UCSD-AML1 (cell line): Measurements from ENCODE around the gene CDYL.

Experiments used
- DNase-seq: peaks from one replicate; lab custom pipeline; 2025; ENCODE audit not compliant: unreplicated experiment; lab: John Stamatoyannopoulos, UW

The CDYL gene

DNA sequence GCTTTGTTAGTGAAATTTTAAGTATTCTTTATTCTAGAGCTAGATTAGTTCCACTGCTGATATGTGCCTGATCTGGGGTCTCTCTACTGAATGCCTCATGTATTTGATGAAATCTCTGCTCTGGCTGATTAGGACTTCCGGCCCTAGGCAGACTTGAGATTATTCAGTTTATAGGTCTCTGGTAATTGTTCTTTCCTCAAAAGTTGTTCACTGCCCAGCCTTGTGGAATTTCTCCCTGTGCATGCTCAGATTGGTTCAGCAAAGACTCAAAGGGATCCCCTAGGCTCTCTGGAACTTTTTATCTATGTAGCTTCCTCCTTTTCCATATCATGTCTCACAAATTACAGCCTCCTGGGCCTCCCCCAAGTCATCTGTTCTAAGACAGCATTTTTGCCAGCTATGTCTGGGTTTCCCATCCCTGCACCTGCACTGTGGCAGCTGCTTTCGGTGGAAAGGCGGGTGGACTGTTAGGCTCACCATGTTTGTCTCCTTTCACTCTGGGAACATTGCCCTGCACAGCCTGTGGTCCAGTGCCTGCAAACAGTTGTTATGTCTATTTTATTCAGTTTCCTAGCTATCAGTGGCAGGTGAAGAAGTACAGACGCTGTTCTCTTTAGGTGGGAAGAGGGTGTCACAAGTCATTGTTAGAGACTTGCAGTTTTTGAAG is 154.0 kb downstream of the CDYL start:
- DNase-seq: no peak

DNA sequence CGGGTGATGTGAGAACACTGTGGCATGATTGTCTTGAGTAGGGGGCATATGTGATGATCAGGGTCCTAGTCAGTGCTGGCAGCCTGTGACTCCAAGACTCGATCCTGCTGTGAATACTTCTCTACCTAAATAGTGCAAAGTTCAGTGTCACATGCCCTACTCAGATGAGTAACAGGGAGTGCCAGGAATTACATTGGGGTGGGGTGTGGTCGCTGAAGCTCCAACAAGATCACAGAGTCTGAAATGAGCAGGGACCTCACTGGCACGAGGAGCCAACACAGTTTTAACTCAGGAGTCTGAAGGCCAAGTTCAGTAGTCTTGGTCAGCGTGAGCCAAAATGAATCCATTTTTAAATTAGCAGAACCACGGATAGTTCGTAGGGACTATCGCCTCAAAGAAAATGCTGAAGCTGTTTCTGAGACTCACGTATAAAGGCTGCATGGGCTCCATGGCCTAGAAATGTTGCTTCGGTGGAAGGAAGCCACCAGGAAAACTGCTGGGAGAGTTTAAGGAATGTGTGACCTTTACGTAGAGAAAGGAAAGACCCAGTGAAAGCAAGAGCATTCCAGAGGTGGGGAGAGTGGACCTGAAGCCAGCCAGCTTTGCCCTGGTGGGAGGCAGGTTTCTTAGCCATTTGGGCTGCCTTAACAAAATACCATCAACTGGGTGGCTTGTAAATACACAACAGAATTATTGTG is 155.5 kb downstream of the CDYL start:
- DNase-seq: no peak

DNA sequence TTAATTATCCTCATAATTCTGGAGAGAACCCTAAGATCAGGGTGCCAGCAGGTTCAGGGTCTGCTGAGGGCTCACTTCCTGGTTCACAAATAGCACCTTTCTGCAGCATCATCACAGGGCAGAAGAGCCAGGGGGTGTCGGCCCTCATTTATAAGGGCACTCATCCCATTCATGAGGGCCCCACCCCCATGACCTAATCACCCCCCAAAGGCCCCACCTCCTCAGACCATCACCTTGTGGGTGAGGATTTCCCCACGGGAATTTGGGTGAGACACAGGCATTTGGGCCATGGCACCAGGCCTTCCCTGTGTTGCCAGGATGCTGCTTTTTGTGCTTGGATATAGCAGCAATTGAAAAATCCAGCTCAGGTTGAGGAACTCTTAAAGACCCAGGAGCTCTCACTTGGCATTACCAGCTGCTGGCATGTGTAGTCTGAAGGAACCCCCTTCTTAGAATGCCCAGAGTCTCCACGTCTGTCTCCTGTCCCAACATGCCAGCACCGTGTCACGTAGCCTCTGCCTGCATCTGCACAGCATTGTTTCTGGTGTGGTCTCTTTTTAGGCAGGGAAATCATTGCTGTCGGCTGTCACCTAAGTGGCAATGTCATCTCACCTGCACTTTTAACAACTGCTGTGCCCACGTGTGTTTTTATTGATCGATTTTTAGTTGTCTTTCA is 156.2 kb downstream of the CDYL start:
- no peak for DNase-seq

DNA sequence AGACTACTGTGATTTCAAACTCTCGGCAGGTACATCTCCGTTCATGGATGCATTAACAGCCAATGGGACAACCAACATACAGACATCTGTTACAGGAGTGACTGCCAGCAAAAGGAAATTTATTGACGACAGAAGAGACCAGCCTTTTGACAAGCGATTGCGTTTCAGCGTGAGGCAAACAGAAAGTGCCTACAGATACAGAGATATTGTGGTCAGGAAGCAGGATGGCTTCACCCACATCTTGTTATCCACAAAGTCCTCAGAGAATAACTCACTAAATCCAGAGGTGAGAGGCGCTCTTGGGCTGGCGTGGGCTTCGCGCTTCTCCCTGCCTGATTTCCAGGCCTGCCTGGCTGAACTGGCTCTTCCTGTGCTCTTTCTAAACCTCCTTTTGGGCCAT is 159.3 kb downstream of the CDYL start:
- DNase-seq: no peak

DNA sequence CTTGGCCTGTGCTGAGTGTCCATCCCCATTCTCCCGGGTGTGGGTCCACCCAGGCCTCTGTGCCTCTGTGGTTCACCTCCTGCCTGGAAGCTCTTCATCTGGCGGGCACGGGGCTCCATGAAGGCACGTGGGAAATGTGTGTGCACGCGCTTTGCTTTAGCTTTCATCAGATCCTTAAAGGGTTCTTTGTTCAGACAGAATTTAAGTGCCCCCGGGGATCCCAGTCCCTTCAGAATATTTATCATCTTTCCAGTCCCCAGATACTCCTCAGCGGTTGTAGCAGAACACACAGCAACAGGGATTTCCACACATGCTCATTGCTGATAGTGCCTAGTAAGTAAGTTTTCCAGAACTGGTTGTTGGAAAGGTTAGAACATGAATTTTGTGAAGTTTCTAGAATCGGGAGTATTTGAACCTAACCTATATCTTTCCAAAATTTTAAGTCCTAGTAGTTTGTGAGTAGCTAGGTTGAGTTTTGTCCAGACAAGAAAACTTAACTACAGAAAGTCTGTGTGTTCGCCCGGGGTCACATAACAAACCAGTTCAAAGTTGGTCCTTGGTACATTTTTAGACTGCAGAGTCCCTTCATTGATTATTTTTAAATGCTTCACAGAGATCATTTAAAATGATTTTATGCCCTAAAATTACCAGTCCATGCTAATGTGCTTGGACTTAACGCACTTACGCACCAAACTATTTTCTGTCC is 159.9 kb downstream of the CDYL start:
- DNase-seq: no peak

DNA sequence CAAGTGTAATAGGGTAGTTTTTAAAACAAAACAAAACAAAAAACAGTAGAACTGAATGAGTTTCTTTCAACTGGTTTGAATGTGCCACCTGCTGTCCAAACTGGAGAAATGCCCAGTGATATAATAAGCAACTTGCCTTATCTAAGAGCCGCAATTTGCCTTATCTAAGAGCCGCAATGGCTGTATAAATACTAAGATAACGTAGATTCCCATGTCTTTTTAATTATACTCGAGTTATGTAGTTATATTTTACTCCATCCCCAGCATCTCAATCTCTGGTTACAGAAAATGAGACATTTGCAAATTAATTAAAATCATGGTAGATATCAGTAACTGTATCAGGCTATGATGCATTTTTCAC is 160.5 kb downstream of the CDYL start:
- no peak for DNase-seq

DNA sequence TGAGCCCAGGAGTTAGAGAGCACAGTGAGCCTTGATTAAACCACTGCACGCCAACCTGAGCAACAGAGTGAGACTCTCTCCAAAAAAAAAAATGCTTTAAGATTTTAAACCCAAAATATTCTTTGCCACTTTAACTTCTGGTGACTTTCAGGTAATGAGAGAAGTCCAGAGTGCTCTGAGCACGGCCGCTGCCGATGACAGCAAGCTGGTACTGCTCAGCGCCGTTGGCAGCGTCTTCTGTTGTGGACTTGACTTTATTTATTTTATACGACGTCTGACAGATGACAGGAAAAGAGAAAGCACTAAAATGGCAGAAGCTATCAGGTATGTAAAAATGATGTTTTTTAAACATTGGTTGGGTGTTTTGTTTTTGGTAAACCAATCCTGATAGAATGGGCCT is 161.2 kb downstream of the CDYL start:
- DNase-seq: no peak

DNA sequence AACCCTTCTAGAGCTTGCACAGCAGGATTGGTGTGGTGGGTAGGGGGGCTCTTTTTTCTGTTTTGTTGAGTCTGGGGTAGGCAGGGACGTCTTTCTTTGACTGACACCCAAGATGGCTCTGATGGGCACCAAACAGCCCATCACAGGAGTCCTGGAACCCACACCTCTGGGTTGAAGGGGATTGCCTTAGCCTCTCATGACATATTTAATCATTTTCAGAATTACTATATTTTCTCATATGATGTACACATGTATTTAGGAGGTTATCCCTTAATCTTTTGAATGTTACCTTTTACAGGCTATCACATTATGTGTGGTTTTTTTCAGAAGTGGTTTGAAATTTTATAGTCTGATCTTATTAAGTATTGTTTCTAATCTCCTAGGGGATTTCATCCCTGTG is 163.0 kb downstream of the CDYL start:
- no peak for DNase-seq

DNA sequence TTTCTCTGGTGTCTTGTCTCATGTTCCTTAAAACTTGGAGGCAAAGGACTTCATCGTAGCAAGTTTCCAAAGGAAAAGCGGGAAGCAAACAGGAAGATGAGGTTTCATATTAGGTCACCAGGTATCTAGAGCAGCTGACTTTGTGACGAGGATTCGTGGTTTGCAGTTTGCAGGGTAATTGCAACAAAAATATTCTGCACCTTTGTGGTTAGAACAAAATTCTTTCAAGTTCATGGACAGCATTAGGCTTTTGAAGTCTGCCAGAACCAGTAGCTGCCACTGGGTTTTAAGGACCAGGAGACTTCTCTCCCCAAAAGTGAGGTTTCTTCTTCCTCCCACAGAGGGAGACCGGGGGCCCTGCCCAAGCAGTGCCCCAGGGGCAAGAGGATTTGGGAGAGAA is 164.2 kb downstream of the CDYL start:
- no peak for DNase-seq

DNA sequence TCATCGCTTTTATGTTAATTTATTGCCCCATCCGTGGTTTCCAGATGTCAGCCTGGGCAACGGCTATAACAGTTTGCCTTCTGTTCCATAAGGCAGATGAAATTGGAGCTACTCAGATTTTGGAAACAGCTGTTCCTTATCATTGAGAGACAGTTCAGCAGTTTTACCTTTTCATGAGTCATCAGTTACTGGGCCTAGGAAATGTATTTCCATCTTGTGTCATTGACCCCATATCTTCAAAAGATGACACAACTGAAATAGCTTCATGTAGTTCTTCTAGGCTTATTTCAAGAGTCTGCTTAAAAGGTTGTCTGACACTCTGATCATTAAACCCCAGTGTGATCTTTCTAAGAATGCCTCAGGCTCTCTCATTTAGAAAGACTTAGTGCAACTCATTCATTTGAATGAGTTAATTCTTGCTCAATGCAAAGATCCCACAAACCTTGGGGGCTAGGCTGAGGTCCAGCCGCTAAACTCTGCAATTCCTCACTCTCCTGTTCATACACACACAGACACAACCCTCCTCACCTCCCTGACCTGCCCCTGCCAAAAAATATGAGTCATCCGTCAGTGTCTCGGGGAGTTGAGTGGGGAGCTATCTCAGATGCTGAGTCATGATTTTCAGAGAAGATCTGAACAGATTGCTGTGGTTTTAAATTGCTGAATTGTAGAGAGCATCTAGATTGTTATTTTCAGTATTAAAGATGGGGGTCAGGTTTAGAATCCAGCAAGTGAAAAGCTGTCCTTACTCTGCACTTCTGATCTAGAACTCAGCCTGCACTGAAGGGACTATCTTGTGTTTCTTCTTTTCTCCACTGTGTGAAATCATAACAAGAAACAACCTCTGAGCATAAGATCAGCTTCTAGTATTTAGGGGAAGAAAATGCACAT is 165.8 kb downstream of the CDYL start:
- DNase-seq: peak; percentile 21

DNA sequence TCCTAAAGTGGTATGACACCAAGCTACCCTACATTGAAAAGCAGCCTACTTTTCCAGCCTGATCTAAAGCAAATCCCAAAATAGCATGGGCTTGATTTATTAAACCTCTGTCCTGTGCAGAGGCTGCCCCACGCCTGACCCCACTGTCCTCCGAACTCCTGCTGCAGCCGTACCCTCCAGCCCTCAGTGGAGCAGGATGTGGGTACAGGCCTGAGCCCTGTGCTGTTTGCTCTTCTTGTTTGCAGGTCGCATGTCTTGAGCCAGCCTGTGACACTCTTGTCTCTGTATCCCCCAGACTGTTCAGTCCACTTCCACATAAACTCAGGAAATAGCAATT is 166.4 kb downstream of the CDYL start:
- no peak for DNase-seq

DNA sequence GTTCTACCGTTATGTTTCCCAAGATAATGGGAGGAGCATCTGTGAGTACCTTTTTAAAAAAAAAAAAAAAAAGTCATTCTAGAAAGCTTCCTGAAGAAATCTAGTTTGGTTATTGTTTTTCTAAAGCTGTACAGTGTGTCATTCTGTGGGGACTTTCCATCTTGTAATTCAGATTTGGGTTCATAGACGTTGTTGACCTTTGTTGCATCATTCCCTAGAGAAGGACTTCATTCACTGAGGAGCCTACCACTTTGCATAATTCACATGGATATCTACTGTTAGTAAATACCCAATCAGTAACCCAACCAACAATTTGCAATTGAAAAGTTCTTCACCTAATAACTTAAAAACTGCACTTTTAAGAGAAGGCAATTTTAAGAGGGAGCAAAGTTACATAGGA is 167.5 kb downstream of the CDYL start:
- no peak for DNase-seq

DNA sequence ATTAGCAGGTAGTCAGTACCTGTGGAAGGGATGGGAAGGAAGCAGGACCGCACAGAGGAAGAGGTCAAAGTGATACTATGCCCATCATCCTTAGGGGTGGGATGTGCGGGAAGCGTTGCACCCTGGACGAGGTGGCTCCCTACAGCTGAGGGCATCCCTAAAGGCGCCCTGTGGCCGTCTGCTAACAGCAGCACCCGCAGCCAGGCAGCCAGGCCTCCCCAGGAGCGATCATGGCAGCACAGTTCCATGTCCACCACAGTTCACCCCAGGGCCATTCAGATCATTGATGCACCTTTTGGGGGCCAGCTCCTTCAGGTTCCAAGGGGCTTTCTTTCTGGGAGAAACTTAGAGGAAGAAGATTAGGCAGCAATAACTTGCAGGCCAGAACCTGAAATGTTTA is 168.1 kb downstream of the CDYL start:
- DNase-seq: no peak

DNA sequence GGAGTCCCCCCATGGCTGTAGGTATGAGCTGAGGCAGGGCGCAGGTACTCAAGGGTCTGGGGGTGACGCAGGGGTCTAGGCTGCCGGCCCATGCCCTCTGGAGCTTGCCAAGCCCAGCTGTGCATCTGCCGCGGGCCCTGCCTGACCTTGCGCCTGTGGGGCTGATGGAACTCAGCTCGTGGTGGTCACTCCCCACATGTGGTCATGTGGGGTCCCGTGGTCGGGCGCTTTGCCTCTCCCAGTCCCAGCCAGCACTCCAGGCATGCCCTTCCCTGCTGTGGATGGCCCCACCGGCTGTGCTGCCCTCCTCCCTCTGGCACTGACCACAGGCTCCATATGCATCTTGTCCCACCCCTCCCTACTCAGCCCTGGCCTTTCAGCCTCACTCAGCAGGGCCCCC is 170.3 kb downstream of the CDYL start:
- DNase-seq: no peak

DNA sequence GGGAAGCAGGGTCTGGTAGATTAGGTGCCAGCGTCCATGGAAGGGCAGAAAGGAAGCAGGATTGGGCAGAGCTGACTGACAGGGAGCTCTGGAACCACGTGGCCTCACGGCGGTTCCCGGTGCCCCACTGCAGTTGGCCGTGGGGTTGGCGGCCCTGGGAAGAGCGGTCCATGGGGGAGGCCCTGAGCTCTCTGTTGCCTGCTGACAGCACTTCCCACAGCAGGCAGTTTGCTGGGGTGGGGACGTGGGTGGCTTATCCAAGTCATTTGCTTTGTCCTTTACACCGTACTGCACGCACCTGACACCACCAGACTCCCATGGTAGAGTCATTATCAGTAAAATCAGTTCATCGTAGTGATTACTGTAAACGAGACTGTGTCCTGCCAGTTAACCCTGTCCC is 171.5 kb downstream of the CDYL start:
- DNase-seq: no peak

DNA sequence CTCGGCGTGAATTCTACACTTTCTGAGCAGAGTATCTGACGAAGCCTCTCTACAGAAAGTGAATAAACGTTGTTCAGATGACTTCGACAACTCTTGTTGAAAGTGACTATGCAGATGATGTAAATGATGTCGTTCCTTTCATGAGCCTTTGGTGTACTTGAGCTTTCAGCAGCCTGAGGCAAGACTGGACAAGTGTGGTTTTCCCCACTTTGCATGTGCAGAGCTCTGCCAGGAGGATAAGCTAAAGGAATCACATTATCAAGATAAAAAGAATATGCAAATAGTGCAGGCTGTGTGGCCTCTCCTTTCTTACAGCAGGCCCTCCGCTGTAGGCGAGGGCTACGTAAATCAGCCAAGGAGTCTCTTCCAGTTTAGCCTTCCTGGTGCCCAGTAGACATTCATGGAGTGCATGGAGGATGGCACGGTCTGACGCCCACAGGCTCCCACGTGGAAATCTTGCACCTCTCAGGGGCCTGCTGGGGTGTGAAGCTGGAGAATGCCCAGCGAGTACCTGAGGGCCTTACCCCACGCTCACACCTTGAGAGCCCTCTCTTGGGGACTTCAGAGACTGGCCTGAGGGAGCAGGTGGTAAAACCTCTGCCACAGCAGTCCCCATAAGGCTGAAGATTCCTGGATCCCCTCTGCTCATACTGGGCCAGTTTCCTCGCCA is 172.7 kb downstream of the CDYL start:
- no peak for DNase-seq

DNA sequence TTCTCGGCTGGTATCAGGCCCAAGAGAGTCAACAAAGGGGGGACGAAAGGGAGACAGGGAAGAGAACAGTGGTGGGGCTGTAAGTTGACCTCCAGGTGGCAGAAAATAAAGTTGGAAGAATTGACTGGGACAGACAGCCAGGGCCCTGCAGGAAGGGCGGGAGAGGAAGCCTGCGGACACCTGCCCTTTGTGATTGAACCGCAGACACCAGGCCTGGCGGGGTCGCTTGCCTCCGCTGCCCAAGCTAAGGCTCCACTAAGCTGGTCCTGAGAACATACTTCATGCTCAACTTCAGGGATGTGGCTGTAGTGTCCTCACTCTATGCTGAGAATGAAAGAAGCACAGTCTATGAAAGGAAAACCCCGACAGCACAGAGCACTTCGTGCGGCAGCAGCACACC is 173.9 kb downstream of the CDYL start:
- no peak for DNase-seq

DNA sequence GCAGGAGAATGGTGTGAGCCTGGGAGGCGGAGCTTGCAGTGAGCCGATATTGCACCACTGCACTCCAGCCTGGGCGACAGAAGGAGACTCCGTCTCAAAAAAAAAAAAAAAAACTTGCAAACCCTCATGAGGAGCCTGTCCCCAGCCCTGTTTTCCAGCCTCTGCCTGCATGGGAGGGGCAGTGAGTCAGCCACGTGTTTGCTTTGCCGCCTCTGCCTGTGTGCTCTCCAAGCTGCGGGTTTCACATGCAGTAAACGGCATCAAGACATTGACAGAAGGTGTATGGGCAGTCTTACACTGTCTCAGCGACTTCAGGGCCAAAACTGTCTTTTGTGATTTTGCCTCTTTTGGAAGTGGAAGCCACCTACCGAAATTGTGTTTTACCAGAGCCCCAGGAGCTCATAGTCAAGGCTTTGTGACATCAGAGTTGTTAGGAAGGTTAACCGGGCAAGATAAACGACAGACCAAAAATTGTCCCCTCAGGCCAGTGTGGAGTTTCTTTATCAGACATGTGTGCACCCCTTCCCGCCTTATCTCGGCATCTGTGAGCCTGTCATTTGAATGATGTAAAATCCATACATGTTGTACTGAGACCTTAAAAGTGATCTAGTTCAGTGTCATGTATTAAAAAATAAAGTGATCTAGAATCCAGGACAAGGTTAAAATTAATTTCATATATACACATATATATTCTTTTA is 174.8 kb downstream of the CDYL start:
- no peak for DNase-seq

DNA sequence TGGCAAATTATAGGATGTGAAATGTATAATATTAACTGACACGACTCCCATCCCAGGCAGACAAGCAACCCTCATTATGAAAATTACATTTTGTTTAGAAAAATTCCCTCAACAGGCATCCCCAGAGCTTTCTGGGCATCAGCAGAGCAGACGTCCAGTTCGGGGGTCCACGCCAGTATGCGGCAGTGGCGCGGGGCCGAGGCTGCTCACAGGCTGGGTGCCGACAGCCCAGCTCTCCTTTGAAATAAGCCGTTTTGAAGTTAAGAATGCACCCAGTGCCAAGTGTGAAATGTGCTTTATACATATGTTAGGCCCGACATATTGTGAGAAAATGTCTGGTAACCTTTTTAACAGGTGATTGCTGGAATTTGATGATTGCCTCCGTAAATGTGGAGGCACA is 177.2 kb downstream of the CDYL start:
- DNase-seq: no peak

DNA sequence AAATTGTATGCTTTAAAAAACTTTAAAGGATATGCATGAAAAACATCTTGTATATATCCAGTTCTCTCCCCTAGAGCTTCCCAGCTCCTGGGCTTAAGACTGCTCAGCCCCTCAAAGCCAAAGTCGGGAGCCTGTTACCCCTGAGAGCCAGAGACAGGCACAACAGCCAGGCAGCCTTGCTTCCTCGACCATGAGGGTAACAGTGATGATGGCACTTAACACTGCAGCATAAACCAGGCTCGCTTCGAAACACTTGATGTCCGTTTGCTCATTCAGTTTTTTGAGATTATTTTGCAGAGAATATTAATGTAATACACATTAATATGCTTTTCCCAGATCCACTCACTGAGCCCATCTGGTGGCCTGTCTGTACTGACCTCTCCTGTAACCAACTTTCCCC is 180.4 kb downstream of the CDYL start:
- DNase-seq: no peak
